IMR-90 (cell line): ENCODE results near the gene NPTN. TPM values are rescaled to one million over a fixed set of nuclear protein-coding genes. Genes with fewer than 3 reads are reported as not detected.
A peak's percentile ranks its signal among the peaks of the same experiment; 100 is the strongest.

Source experiments
- ATAC-seq: fragments of 200-7000 bp; cut with Tn5 transposase; 2 replicates; pipeline ENCODE4 v1.9.1; 2020; ENCODE audit warnings: low read depth, mild to moderate bottlenecking, moderate library complexity
- BruUV-seq: library from RNA; stranded (reverse); fragments of 400-500 nt; replicated peaks from 2 replicates; lab custom pipeline; 2021; lab: Mats Ljungman, UMichigan
- CTCF ChIA-PET: fragments of 300-600 bp; formaldehyde crosslinking; extraction: SDS; loops from one replicate; lab custom pipeline; 2021; ENCODE audit warnings: antibody characterized with exemption; lab: Yijun Ruan, JAX
- POLR2A ChIA-PET: fragments of 300-600 bp; sonication (Branson Sonifier 250); formaldehyde crosslinking; loops from one replicate; lab custom pipeline; 2022; ENCODE audit warnings: antibody characterized with exemption; ENCODE audit not compliant: unreplicated experiment; lab: Charles Lee
- DNase-seq: peaks from one replicate; pipeline ENCODE4 v3.0.0; 2013
- H2AFZ ChIP-seq: replicated peaks from 2 replicates; pipeline ENCODE3; 2013; ENCODE audit warnings: low read length, mild to moderate bottlenecking; ENCODE audit not compliant: poor library complexity
- H2AK5ac ChIP-seq: 2 replicates; pipeline ENCODE4 v1.6.1; 2013; ENCODE audit warnings: low read depth, low read length, inconsistent platforms
- H2AK9ac ChIP-seq: replicated peaks from 2 replicates; pipeline ENCODE3; 2013; ENCODE audit warnings: mild to moderate bottlenecking, low read depth, low read length, moderate library complexity; ENCODE audit not compliant: poor library complexity
- H2BK120ac ChIP-seq: 2 replicates; pipeline ENCODE4 v1.6.1; 2013; ENCODE audit warnings: low read depth, low read length, inconsistent platforms
- H2BK15ac ChIP-seq: 3 replicates; pipeline ENCODE4 v1.6.1; 2013; ENCODE audit warnings: low read depth, low read length, inconsistent platforms
- H2BK20ac ChIP-seq: 2 replicates; pipeline ENCODE4 v1.6.1; 2013; ENCODE audit warnings: low read depth, mild to moderate bottlenecking, inconsistent platforms, low read length, moderate library complexity
- H2BK5ac ChIP-seq: 2 replicates; pipeline ENCODE4 v1.6.1; 2013; ENCODE audit warnings: mild to moderate bottlenecking, low read depth, low read length, inconsistent platforms; ENCODE audit not compliant: poor library complexity, severe bottlenecking
- H3K14ac ChIP-seq: replicated peaks from 2 replicates; pipeline ENCODE4 v1.6.1; 2013; ENCODE audit warnings: low read depth, low read length, inconsistent platforms
- H3K18ac ChIP-seq: 2 replicates; pipeline ENCODE4 v1.6.1; 2013; ENCODE audit warnings: low read depth, low read length, control low read depth
- H3K23ac ChIP-seq: 2 replicates; pipeline ENCODE4 v1.6.1; 2013; ENCODE audit warnings: low read depth, low read length, inconsistent platforms
- H3K27ac ChIP-seq: 2 replicates; pipeline ENCODE4 v1.5.1; 2013; ENCODE audit warnings: mild to moderate bottlenecking, control low read depth, low read length; ENCODE audit not compliant: insufficient read depth
- H3K27me3 ChIP-seq: 2 replicates; pipeline ENCODE4 v1.6.1; 2013; ENCODE audit warnings: low read length; ENCODE audit not compliant: control insufficient read depth, insufficient read depth
- H3K36me3 ChIP-seq: 2 replicates; pipeline ENCODE4 v1.6.1; 2013; ENCODE audit warnings: low read length, mixed read lengths; ENCODE audit not compliant: control insufficient read depth, insufficient read depth
- H3K4ac ChIP-seq: 2 replicates; pipeline ENCODE4 v1.6.1; 2013; ENCODE audit warnings: low read depth, low read length, inconsistent platforms
- H3K4me1 ChIP-seq: 2 replicates; pipeline ENCODE4 v1.6.1; 2013; ENCODE audit warnings: low read length, mixed read lengths; ENCODE audit not compliant: control insufficient read depth, insufficient read depth
- H3K4me2 ChIP-seq: 2 replicates; pipeline ENCODE4 v1.6.1; 2013; ENCODE audit warnings: low read depth, mild to moderate bottlenecking, control low read depth, low read length, moderate library complexity
- H3K4me3 ChIP-seq: 2 replicates; pipeline ENCODE4 v1.5.1; 2013; ENCODE audit warnings: low read depth, mild to moderate bottlenecking, control low read depth, low read length, moderate library complexity; ENCODE audit not compliant: insufficient read depth
- H3K56ac ChIP-seq: 2 replicates; pipeline ENCODE4 v1.6.1; 2013; ENCODE audit warnings: low read length, inconsistent platforms; ENCODE audit not compliant: insufficient read depth; ENCODE audit errors: extremely low read depth
- H3K79me1 ChIP-seq, 2 experiments: 2 replicates each; pipeline ENCODE4 v1.6.1; 2013; ENCODE audit warnings: low read length in 2 of 2, inconsistent platforms in 1 of 2, low read depth in 1 of 2
- H3K9ac ChIP-seq: 2 replicates; pipeline ENCODE4 v1.6.1; 2013; ENCODE audit warnings: low read depth, low read length, control low read depth
- H3K9me1 ChIP-seq: 2 replicates; pipeline ENCODE4 v1.6.1; 2013; ENCODE audit warnings: low read length, inconsistent platforms; ENCODE audit not compliant: insufficient read depth
- H3K9me3 ChIP-seq: 2 replicates; pipeline ENCODE4 v1.6.1; 2013; ENCODE audit warnings: low read length; ENCODE audit not compliant: control insufficient read depth, insufficient read depth
- H4K20me1 ChIP-seq: 2 replicates; pipeline ENCODE4 v1.6.1; 2013; ENCODE audit warnings: low read length, inconsistent platforms; ENCODE audit not compliant: insufficient read depth
- H4K5ac ChIP-seq: 2 replicates; pipeline ENCODE4 v1.6.1; 2013; ENCODE audit warnings: mild to moderate bottlenecking, low read depth, low read length, control low read depth
- H4K8ac ChIP-seq, 2 experiments: 2 replicates each; pipeline ENCODE4 v1.6.1; 2013; ENCODE audit warnings: low read depth in 2 of 2, low read length in 2 of 2, control low read depth in 1 of 2, inconsistent platforms in 1 of 2
- H4K91ac ChIP-seq: 2 replicates; pipeline ENCODE4 v1.6.1; 2013; ENCODE audit warnings: low read depth, low read length, inconsistent platforms; ENCODE audit not compliant: insufficient read depth
- BHLHE40 ChIP-seq: fragments of 150-350 bp; IDR thresholded peaks from 2 replicates; pipeline ENCODE4 v1.6.1; 2016; ENCODE audit warnings: mild to moderate bottlenecking, low read depth, low read length
- CHD1 ChIP-seq: IDR thresholded peaks from 2 replicates; pipeline ENCODE4 v1.6.1; 2012; ENCODE audit warnings: low read depth, low read length, improper control_type of control experiment
- MAFK ChIP-seq: IDR thresholded peaks from 2 replicates; pipeline ENCODE4 v1.6.1; 2012; ENCODE audit warnings: low read depth, low read length, improper control_type of control experiment
- MAZ ChIP-seq: IDR thresholded peaks from 2 replicates; pipeline ENCODE4 v1.6.1; 2012; ENCODE audit warnings: low read depth, mild to moderate bottlenecking, low read length, improper control_type of control experiment, moderate library complexity, borderline replicate concordance
- MXI1 ChIP-seq: IDR thresholded peaks from 2 replicates; pipeline ENCODE4 v1.6.1; 2012; ENCODE audit warnings: low read depth, mild to moderate bottlenecking, low read length, moderate library complexity, borderline replicate concordance
- RFX5 ChIP-seq: IDR thresholded peaks from 2 replicates; pipeline ENCODE4 v1.8.0; 2012; ENCODE audit warnings: low read depth, mild to moderate bottlenecking, low read length, moderate library complexity
- USF2 ChIP-seq: fragments of 150-350 bp; IDR thresholded peaks from 2 replicates; pipeline ENCODE4 v1.6.1; 2017; ENCODE audit warnings: mild to moderate bottlenecking, antibody characterized with exemption, low read length, low read depth
- WGBS, 2 experiments: methylation state at CpG; one replicate each; pipeline versions ENCODE4 v1.1.5 to v1.1.7; 2013; ENCODE audit warnings: missing lambda C conversion rate in 2 of 2; ENCODE audit not compliant: insufficient read length in 1 of 2; ENCODE audit errors: extremely low coverage in 2 of 2; 5-methylcytosine and 5-hydroxymethylcytosine counted together
- dilution Hi-C: fragments of 300-500 bp; cut with HindIII; formaldehyde crosslinking; loops from one replicate; pipeline ENCODE4 v1.14.3; 2018; ENCODE audit warnings: low sequenced_read_pairs; ENCODE audit not compliant: unreplicated experiment
- in situ Hi-C: fragments of 300-500 bp; cut with MboI; formaldehyde crosslinking; loops from 3 replicates; pipeline ENCODE4 v1.14.3; 2019; ENCODE audit warnings: low sequenced_read_pairs, inconsistent platforms, mixed read lengths
- intact Hi-C: fragments of 100-400 bp; cut with micrococcal nuclease; formaldehyde crosslinking; loops from 2 replicates; pipeline ENCODE4 v1.10.0; 2022
- polyA plus RNA-seq, 3 experiments: library from polyadenylated mRNA; depleted of rRNA; stranded (reverse); fragments of >200 nt; gene quantifications; 2 replicates each; pipeline ENCODE4 v1.2.3, GENCODE V29; 2012; ENCODE audit warnings: low replicate concordance in 1 of 3
- total RNA-seq: library from RNA; depleted of rRNA; stranded (reverse); fragments of >200 nt; gene quantifications from 2 replicates; pipeline ENCODE4 v1.2.3, GENCODE V29; 2012
- TF ChIP-seq, protein P1 (sequence below): conservative IDR thresholded peaks from 2 replicates; pipeline ENCODE4 v1.5.1; 2012; ENCODE audit warnings: mild to moderate bottlenecking, low read depth, low read length, improper control_type of control experiment

The NPTN gene
- total and polyA plus RNA-seq, 2 of the 4 experiments (the other 2 are of a cell fraction): 171 to 329 TPM

GRCh38 chr15:73630921-73631362, 2.2 kb downstream of the NPTN start:
- Histone ChIP-seq H3K4me3 (peak overlapping the region; percentile 6; the same call in 1 of the 2 replicates), H3K56ac (no peak overlapping the region), H4K20me1 (peaks cover 62% of the 10 kb centered on the region), H3K18ac (no peak overlapping the region), H2AK9ac (no peak overlapping the region), H3K4ac (no peak overlapping the region), H2BK120ac (no peak overlapping the region), H2AK5ac (no peak overlapping the region), H3K23ac (peak overlapping the region; percentile 67; the same call in 1 of the 2 replicates), H3K4me2 (peak overlapping the region; percentile 72), H3K9me3 (no peaks in the 10 kb centered on the region), H2BK20ac (no peak overlapping the region), H3K9me1 (peaks cover 9% of the 10 kb centered on the region), H4K91ac (no peak overlapping the region), H3K4me1 (peaks cover 17% of the 10 kb centered on the region), H2BK15ac (no peak overlapping the region), H3K9ac (no peak overlapping the region; the same call in 1 of the 2 replicates), H2BK5ac (peak overlapping the region; percentile 9), H3K27ac (no peak overlapping the region), H2AFZ (no peak overlapping the region), H3K14ac (no peak overlapping the region; the same call in 1 of the 2 replicates), H3K27me3 (no peaks in the 10 kb centered on the region), H4K8ac (no peak overlapping the region), H3K36me3 (no peaks in the 10 kb centered on the region), H3K79me1 (peaks cover 7 to 59% of the 10 kb centered on the region in 2 experiments; a peak in 2 of 4 replicates), H4K5ac (no peak overlapping the region)
- DNase-seq: no peak
- BruUV-seq: TSS peak; percentile 16
- TF ChIP-seq MAFK (no peak), BHLHE40 (no peak), CHD1 (no peak), MXI1 (no peak), RFX5 (no peak), USF2 (0 out of 2 replicates have a peak, but pooled peaks have one; percentile 24), MAZ (no peak)
- TF ChIP-seq, protein P1, sequence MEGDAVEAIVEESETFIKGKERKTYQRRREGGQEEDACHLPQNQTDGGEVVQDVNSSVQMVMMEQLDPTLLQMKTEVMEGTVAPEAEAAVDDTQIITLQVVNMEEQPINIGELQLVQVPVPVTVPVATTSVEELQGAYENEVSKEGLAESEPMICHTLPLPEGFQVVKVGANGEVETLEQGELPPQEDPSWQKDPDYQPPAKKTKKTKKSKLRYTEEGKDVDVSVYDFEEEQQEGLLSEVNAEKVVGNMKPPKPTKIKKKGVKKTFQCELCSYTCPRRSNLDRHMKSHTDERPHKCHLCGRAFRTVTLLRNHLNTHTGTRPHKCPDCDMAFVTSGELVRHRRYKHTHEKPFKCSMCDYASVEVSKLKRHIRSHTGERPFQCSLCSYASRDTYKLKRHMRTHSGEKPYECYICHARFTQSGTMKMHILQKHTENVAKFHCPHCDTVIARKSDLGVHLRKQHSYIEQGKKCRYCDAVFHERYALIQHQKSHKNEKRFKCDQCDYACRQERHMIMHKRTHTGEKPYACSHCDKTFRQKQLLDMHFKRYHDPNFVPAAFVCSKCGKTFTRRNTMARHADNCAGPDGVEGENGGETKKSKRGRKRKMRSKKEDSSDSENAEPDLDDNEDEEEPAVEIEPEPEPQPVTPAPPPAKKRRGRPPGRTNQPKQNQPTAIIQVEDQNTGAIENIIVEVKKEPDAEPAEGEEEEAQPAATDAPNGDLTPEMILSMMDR: no peak
- WGBS, 2 experiments: 55% methylated on average over 2 of the region's 4 CpGs; no CpG with 5 or more reads in 1 of the 2 experiments
- dilution Hi-C loops (no loop called here), in situ Hi-C loops (loop anchor here (5.0 kb wide), 1 partner anchor 59 kb away; no protein-coding TSS in a partner anchor), intact Hi-C loops (no loop called here)
- POLR2A ChIA-PET: no interaction called here
- CTCF ChIA-PET: interaction anchor here (1.1 to 2.1 kb wide), 2 partner anchors 11 to 48 kb away, joined by 4 read pairs; no protein-coding TSS in a partner anchor
- ATAC-seq: no peak
